Tibial artery (tissue), 4 donors: ENCODE results near the gene ATP2A2.
"Not testable (repeated sequence)": the region's sequence is repeated elsewhere in the genome, so short reads cannot be mapped to it uniquely, and the experiment has no call there.

ENCODE experiments used
- DNase-seq, 2 donors: peaks; one replicate each; pipeline ENCODE4 v3.0.0-alpha.2; 2019
- H3K27ac ChIP-seq, 2 donors: fragments of 200-600 bp; sonication (generic) in 1 of 2; 1 replicate in 1 of 2; 2 replicates in 1 of 2; pipeline ENCODE4 v1.5.1; 2018 to 2019; ENCODE audit warnings: mild to moderate bottlenecking in 1 of 2
- H3K27me3 ChIP-seq, 2 donors: fragments of 200-600 bp; sonication (generic) in 1 of 2; one replicate each; pipeline versions ENCODE4 v1.5.1 to v1.6.0; 2016 to 2019
- H3K36me3 ChIP-seq, 3 donors: fragments of 200-600 bp; sonication (generic) in 2 of 3; one replicate each; pipeline ENCODE4 v1.5.1; 2016 to 2019; ENCODE audit warnings: mild to moderate bottlenecking in 2 of 3
- H3K4me1 ChIP-seq, 4 donors: fragments of 200-600 bp; sonication (generic) in 2 of 4; 1 replicate in 3 of 4; 2 replicates in 1 of 4; pipeline ENCODE4 v1.5.1; 2016 to 2019
- H3K4me3 ChIP-seq, 2 donors: fragments of 200-600 bp; sonication (generic) in 1 of 2; 1 replicate in 1 of 2; 2 replicates in 1 of 2; pipeline ENCODE4 v1.5.1; 2018 to 2019; ENCODE audit warnings: mild to moderate bottlenecking in 2 of 2
- H3K9me3 ChIP-seq, 3 donors: fragments of 200-600 bp; sonication (generic) in 1 of 3; one replicate each; pipeline ENCODE4 v1.5.1; 2016 to 2019
- CTCF ChIP-seq, 2 experiments: fragments of 200-600 bp in 1 of 2; fragments of 450-650 bp in 1 of 2; IDR thresholded peaks; one replicate each; pipeline ENCODE4 v1.5.1; 2017 to 2019; ENCODE audit warnings: antibody characterized with exemption in 2 of 2, mild to moderate bottlenecking in 1 of 2, moderate library complexity in 1 of 2
- intact Hi-C: fragments of 100-400 bp; cut with DNase I; formaldehyde crosslinking; loops from one replicate; pipeline ENCODE4 v1.15.0; 2023; ENCODE audit warnings: low total_unique reads

Gene ATP2A2

GRCh38 chr12:110252716-110253115 is 28.3 kb upstream of the ATP2A2 start:
- Histone ChIP-seq H3K27me3 (no peaks in the 10 kb centered on the region), H3K36me3 (no peaks in the 10 kb centered on the region), H3K9me3 (no peaks in the 10 kb centered on the region), H3K4me3 (peak overlapping the region in 1 of 2 donors; percentile 4), H3K4me1 (peaks cover 0 to 85% (median 46%) of the 10 kb centered on the region in 4 donors), H3K27ac (peak overlapping the region; percentile 64 to 91)
- intact Hi-C loops, result loop anchor here (2.0 kb wide), 1 partner anchor 28 kb away; the partner anchor contains the start of gene ATP2A2
- no peak for TF ChIP-seq CTCF (IDR thresholded peaks at IDR 0.05)
- DNase-seq, result no peak

GRCh38 chr12:110253176-110253575 is 27.9 kb upstream of the ATP2A2 start:
- peak overlapping the region in 1 of 2 donors; percentile 4 for H3K4me3 ChIP-seq
- intact Hi-C loops, result loop anchor here (2.0 kb wide), 1 partner anchor 28 kb away; the partner anchor contains the start of gene ATP2A2
- no peaks in the 10 kb centered on the region for H3K36me3 ChIP-seq
- H3K4me1 ChIP-seq, result peaks cover 0 to 84% (median 44%) of the 10 kb centered on the region in 4 donors
- no peaks in the 10 kb centered on the region for H3K9me3 ChIP-seq
- H3K27ac ChIP-seq, result peak overlapping the region; percentile 64 to 91
- TF ChIP-seq CTCF (IDR thresholded peaks at IDR 0.05), result no peak
- peak; percentile 60 to 88 for DNase-seq
- no peaks in the 10 kb centered on the region for H3K27me3 ChIP-seq

- Histone ChIP-seq H3K4me1 (peaks cover 0 to 65% (median 29%) of the 10 kb centered on the region in 4 donors), H3K27me3 (no peaks in the 10 kb centered on the region), H3K36me3 (no peaks in the 10 kb centered on the region), H3K27ac (peak overlapping the region in 1 of 2 donors; percentile 91), H3K4me3 (no peak overlapping the region), H3K9me3 (no peaks in the 10 kb centered on the region)
- intact Hi-C loops, result no loop called here
- no peak for DNase-seq
- no peak for TF ChIP-seq CTCF (IDR thresholded peaks at IDR 0.05)
Observed at GRCh38 chr12:110254971-110255540, 26.0 kb upstream of the ATP2A2 start.

- intact Hi-C loops, H3K27me3 ChIP-seq: not testable (repeated sequence)
- H3K27ac ChIP-seq, result peak overlapping the region in 1 of 2 donors; percentile 80
Observed at GRCh38 chr12:110255890-110256456, 25.1 kb upstream of the ATP2A2 start.

GRCh38 chr12:110256780-110257431 is 24.1 kb upstream of the ATP2A2 start:
- Histone ChIP-seq H3K9me3 (no peaks in the 10 kb centered on the region), H3K4me1 (peaks cover 0 to 46% (median 23%) of the 10 kb centered on the region in 4 donors), H3K4me3 (no peak overlapping the region), H3K27ac (peak overlapping the region; percentile 54 to 80), H3K27me3 (no peaks in the 10 kb centered on the region), H3K36me3 (no peaks in the 10 kb centered on the region)
- TF ChIP-seq CTCF (IDR thresholded peaks at IDR 0.05), result no peak
- peak; percentile 50 to 71 for DNase-seq
- intact Hi-C loops, result no loop called here

More at GRCh38 chr12:110255890-110256456, 25.1 kb upstream of the ATP2A2 start:
- H3K36me3 ChIP-seq, H3K9me3 ChIP-seq, H3K4me3 ChIP-seq, DNase-seq: not testable (repeated sequence)
- H3K4me1 ChIP-seq, result peaks cover 0 to 56% (median 23%) of the 10 kb centered on the region in 4 donors

- no peak for TF ChIP-seq CTCF (IDR thresholded peaks at IDR 0.05)
- Histone ChIP-seq H3K27ac (no peak overlapping the region), H3K4me1 (peaks cover 0 to 31% (median 20%) of the 10 kb centered on the region in 4 donors), H3K9me3 (no peaks in the 10 kb centered on the region), H3K4me3 (no peak overlapping the region), H3K27me3 (no peaks in the 10 kb centered on the region), H3K36me3 (no peaks in the 10 kb centered on the region)
- DNase-seq, result no peak
- intact Hi-C loops, result no loop called here
Observed at GRCh38 chr12:110258466-110258865, 22.6 kb upstream of the ATP2A2 start.
